ENCODE measurements around the gene RAB11FIP3. TPM values are rescaled to one million over a fixed set of nuclear protein-coding genes. Genes with fewer than 3 reads are reported as not detected.

RAB11FIP3 gene
- total RNA-seq, 1 donor from 2014 or later, result 81.5 TPM

GRCh38 chr16:400061-400591, 25.3 kb upstream of the RAB11FIP3 start:
- TF ChIP-seq CTCF (IDR thresholded peaks at IDR 0.05; ENCODE audit: unreplicated experiment), result no peak
- Mint-ChIP-seq H3K9me3 (ENCODE audit: unreplicated experiment) (no peaks in the 10 kb centered on the region), H3K4me1 (ENCODE audit: unreplicated experiment) (peaks cover 10% of the 10 kb centered on the region), H3K27me3 (ENCODE audit: unreplicated experiment) (peaks cover 12% of the 10 kb centered on the region), H3K36me3 (ENCODE audit: low read depth, unreplicated experiment) (peaks cover 4% of the 10 kb centered on the region), H3K27ac (ENCODE audit: unreplicated experiment) (peak overlapping the region; percentile 30), H3K4me3 (ENCODE audit: unreplicated experiment) (peak overlapping the region; percentile 91)
- DNase-seq (ENCODE audit: low spot score), result no peak

DNA sequence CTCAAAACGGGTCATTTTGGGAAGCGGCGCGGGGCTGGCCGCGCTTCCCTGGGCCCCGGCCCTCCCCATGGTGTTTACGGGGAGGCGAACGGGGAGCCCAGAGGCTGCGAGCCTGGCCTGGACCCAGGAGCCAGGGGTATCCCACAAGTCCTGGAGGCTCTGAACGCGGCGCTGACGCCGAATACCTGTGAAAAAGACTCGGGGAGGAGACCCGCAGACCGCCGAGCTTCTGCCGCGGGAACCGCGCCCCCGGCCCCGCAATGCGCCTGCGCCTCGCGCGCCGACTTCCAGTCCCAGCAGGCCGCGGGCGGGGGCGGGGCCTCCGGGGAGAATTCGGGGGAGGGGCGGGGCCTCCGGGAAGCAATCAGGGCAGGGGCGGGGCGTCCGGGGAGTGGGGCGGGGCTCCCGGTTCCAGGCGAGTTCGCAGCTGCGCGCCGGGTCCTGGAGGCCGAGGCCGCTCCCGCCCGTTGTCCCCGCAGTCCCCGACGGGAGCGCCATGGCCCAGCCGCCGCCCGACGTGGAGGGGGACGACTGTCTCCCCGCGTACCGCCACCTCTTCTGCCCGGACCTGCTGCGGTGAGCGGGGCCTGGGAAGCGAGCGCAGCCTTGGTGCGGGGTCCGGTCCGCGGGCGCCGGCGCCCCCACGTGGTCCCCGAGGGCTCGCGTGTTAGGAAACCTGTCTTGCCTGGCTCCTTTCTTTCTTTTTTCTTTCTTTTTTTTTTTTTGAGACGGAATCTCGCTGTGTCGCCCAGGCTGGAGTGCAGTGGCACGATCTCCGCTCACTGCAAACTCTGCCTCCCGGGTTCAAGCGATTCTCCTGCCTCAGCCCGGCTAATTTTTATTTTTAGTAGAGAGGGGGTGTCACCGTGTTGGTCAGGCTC, 23.7 kb upstream of the RAB11FIP3 start, which contains the start of gene DECR2:
DECR2 (plus strand) TSS at position 418 of the 881 bp plus-strand sequence; CDS start at position 497, 79 bp downstream.
- Mint-ChIP-seq H3K9me3 (ENCODE audit: unreplicated experiment) (no peaks in the 10 kb centered on the region), H3K4me3 (ENCODE audit: unreplicated experiment) (peak within 1 kb of the TSS; percentile 91), H3K4me1 (ENCODE audit: unreplicated experiment) (peaks cover 5% of the 10 kb centered on the region), H3K27ac (ENCODE audit: unreplicated experiment) (peak within 1 kb of the TSS; percentile 48), H3K36me3 (ENCODE audit: low read depth, unreplicated experiment) (peaks cover 4% of the 10 kb centered on the region), H3K27me3 (ENCODE audit: unreplicated experiment) (peaks cover 8% of the 10 kb centered on the region)
- TF ChIP-seq CTCF (IDR thresholded peaks at IDR 0.05; ENCODE audit: unreplicated experiment), result no peak
- DNase-seq (ENCODE audit: low spot score), result peak; percentile 99

DNA sequence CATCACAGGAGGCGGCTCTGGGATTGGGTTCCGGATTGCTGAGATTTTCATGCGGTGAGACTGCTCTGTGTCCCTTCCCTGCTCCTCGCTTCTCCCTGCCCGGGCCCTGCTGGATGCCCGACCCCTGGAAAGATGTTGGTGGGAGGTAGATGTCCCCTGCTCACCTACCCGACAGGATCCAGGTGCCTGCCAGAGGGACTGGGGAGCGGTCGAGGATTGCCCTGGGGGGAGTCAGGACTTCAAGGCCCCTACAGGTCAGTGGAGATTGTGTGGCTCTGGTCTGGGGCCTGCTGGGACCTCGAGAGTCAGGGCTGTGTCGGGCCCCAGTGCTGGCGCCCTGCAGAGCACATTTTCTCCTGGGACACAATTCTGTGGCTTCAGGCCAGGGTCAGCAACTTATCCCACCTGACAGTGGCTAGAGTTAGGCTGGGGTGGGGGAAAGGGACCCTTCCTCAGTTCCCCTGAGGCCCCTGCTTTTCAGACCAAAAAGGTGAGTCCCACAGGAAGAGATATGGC, 20.4 kb upstream of the RAB11FIP3 start:
- peaks cover 4% of the 10 kb centered on the region for H3K36me3 Mint-ChIP-seq (ENCODE audit: low read depth, unreplicated experiment)
- H3K4me1 Mint-ChIP-seq (ENCODE audit: unreplicated experiment), result peaks cover 4% of the 10 kb centered on the region
- no peak for DNase-seq (ENCODE audit: low spot score)
- H3K4me3 Mint-ChIP-seq (ENCODE audit: unreplicated experiment), result no peak overlapping the region
- no peaks in the 10 kb centered on the region for H3K9me3 Mint-ChIP-seq (ENCODE audit: unreplicated experiment)
- H3K27ac Mint-ChIP-seq (ENCODE audit: unreplicated experiment), result no peak overlapping the region
- no peak for TF ChIP-seq CTCF (IDR thresholded peaks at IDR 0.05; ENCODE audit: unreplicated experiment)
- peaks cover 8% of the 10 kb centered on the region for H3K27me3 Mint-ChIP-seq (ENCODE audit: unreplicated experiment)

DNA sequence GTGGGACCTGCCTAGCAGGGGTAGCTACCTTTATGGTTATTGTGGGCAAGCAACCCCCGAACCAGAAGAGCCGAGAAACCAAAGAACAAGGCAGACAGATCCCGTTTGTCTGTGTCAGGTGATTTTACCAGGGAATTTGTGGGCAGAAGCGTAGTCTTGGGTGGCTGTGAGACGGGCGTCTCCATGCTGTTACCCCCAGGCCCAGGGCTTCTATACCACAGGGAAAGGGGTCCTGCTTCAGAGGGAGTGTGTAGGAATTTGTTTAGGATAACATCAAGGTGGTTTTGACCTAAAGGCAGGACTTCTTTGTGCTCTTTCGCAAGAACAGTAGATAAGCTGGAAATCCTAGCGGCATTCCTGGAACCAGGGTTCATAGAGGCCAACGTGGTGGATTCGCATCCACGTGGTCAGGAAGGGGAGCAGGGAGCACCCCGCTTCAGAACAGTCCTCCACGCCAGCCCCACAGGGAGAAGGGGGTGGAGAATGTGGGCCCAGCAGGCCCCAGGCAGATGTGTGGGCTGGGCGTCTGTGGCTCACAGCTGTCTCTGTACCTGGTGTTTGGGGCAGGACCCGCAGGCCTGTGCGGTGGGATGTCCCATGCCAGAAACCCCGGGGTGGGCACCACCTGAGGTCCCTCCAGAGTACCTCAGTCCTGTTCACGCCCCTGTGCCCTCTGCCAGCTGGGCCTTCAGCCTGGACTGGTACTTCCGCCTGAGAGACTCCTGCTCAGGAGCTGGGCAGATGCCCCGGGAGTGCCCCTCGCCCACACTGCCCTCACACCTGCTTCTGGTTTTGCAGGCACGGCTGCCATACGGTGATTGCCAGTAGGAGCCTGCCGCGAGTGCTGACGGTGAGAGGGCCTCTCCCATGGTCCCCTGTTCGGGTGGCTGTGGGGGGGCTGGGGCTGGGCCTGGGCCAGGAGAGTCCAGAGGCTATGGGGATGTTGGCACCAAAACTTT, 19.6 kb upstream of the RAB11FIP3 start:
- no peaks in the 10 kb centered on the region for H3K36me3 Mint-ChIP-seq (ENCODE audit: low read depth, unreplicated experiment)
- H3K27ac Mint-ChIP-seq (ENCODE audit: unreplicated experiment), result no peak overlapping the region
- no peak for DNase-seq (ENCODE audit: low spot score)

More for the DNA sequence above, 19.6 kb upstream of the RAB11FIP3 start:
- Mint-ChIP-seq H3K9me3 (ENCODE audit: unreplicated experiment) (no peaks in the 10 kb centered on the region), H3K4me3 (ENCODE audit: unreplicated experiment) (no peak overlapping the region), H3K4me1 (ENCODE audit: unreplicated experiment) (no peaks in the 10 kb centered on the region), H3K27me3 (ENCODE audit: unreplicated experiment) (peaks cover 7% of the 10 kb centered on the region)
- TF ChIP-seq CTCF (IDR thresholded peaks at IDR 0.05; ENCODE audit: unreplicated experiment), result no peak

Data from endothelial cell (in vitro differentiated cells).